SIG-M5 (cell line): ENCODE results near the gene HTATIP2.
"Not testable (repeated sequence)": the region's sequence is repeated elsewhere in the genome, so short reads cannot be mapped to it uniquely, and the experiment has no call there.

Experiments
- DNase-seq: peaks from one replicate; lab custom pipeline; 2025; lab: John Stamatoyannopoulos, UW

HTATIP2 gene

GRCh38 chr11:20372081-20372626, 8.6 kb downstream of the HTATIP2 start:
- no peak for DNase-seq

GRCh38 chr11:20373147-20373546, 9.6 kb downstream of the HTATIP2 start:
- DNase-seq: no peak

- no peak for DNase-seq
Observed at GRCh38 chr11:20373568-20374209, 10.2 kb downstream of the HTATIP2 start.

GRCh38 chr11:20374741-20375300, 11.3 kb downstream of the HTATIP2 start:
- DNase-seq: no peak

GRCh38 chr11:20376162-20376730, 12.7 kb downstream of the HTATIP2 start:
- DNase-seq: no peak

- not testable (repeated sequence) for DNase-seq
Observed at GRCh38 chr11:20385996-20386395, 22.5 kb downstream of the HTATIP2 start.

- peak; percentile 41 for DNase-seq
Observed at GRCh38 chr11:20387261-20388095, 24.0 kb downstream of the HTATIP2 start, which contains the start of gene PRMT3. Gene PRMT3 (plus strand): TSS chr11:20387716. CDS start chr11:20387747, 31 bp downstream.

GRCh38 chr11:20388096-20389055, 24.9 kb downstream of the HTATIP2 start:
- DNase-seq: no peak

- no peak for DNase-seq
Observed at GRCh38 chr11:20397281-20397680, 33.8 kb downstream of the HTATIP2 start.

GRCh38 chr11:20399498-20399897, 36.0 kb downstream of the HTATIP2 start:
- no peak for DNase-seq

- DNase-seq: no peak
Observed at GRCh38 chr11:20403059-20403458, 39.5 kb downstream of the HTATIP2 start.

GRCh38 chr11:20406484-20406883, 43.0 kb downstream of the HTATIP2 start:
- DNase-seq: no peak

- no peak for DNase-seq
Observed at GRCh38 chr11:20407344-20407743, 43.8 kb downstream of the HTATIP2 start.

GRCh38 chr11:20415432-20415831, 51.9 kb downstream of the HTATIP2 start:
- DNase-seq: no peak

GRCh38 chr11:20417771-20418170, 54.3 kb downstream of the HTATIP2 start:
- no peak for DNase-seq

- no peak for DNase-seq
Observed at GRCh38 chr11:20421946-20422345, 58.4 kb downstream of the HTATIP2 start.

GRCh38 chr11:20429216-20429615, 65.7 kb downstream of the HTATIP2 start:
- no peak for DNase-seq
